Measurements from ENCODE around the gene SLC22A2. TPM values are rescaled to one million over a fixed set of nuclear protein-coding genes. Genes with fewer than 3 reads are reported as not detected.

SLC22A2 gene
- polyA plus RNA-seq, 1 donor (not counting 4 experiments of a cell fraction or from before 2014, with no cell fraction given), result not detected

- H3K9me1 ChIP-seq (ENCODE audit: control insufficient read depth, extremely low read depth, insufficient read depth, low read length), result no peaks in the 10 kb centered on the region
- no peak for FAIRE-seq
- H3K36me3 ChIP-seq (ENCODE audit: control insufficient read depth in 2 of 2, extremely low read depth in 1 of 2, insufficient read depth in 2 of 2, low read length in 2 of 2), result no peaks in the 10 kb centered on the region
- DNase-seq (ENCODE audit: low read depth, low spot score), result no peak
- dilution Hi-C loops (cut with MboI; ENCODE audit: extremely low pct_ligation_motif_present, low sequenced_read_pairs), result no loop called here
- H3K4me3 ChIP-seq (ENCODE audit: control insufficient read depth in 2 of 3, extremely low read depth in 1 of 3, insufficient read depth in 2 of 3, low read depth in 1 of 3, low read length in 3 of 3), result no peak overlapping the region
- no peaks in the 10 kb centered on the region for H4K20me1 ChIP-seq (ENCODE audit: control insufficient read depth, extremely low read depth, insufficient read depth, low read length)
- no peak overlapping the region for H3K4me2 ChIP-seq (ENCODE audit: control insufficient read depth, extremely low read depth, insufficient read depth, low read depth, low read length)
- no peaks in the 10 kb centered on the region for H3K79me2 ChIP-seq (ENCODE audit: control insufficient read depth, insufficient read depth, low read length)
- H3K4me1 ChIP-seq (ENCODE audit: control insufficient read depth, extremely low read depth, insufficient read depth, low read length), result no peaks in the 10 kb centered on the region
- TF ChIP-seq EZH2 (IDR thresholded peaks at IDR 0.05; ENCODE audit: low read length) (no peak), CTCF (optimal IDR thresholded peaks at IDR 0.05 in 1 of 3, IDR thresholded peaks at IDR 0.05 in 1 of 3, conservative IDR thresholded peaks at IDR 0.05 in 1 of 3; ENCODE audit: extremely low read depth in 1 of 3, insufficient read depth in 2 of 3, low read length in 3 of 3) (no peak)
- no peaks in the 10 kb centered on the region for H3K27me3 ChIP-seq (ENCODE audit: control insufficient read depth, extremely low read depth, insufficient read depth, low read length)
- H3K9me3 ChIP-seq (ENCODE audit: control insufficient read depth, low read depth, low read length), result no peaks in the 10 kb centered on the region
- H2AFZ ChIP-seq (ENCODE audit: control insufficient read depth, low read length), result no peak overlapping the region
- H3K27ac ChIP-seq (ENCODE audit: control insufficient read depth, insufficient read depth, low read length), result no peak overlapping the region
- no peak overlapping the region for H3K9ac ChIP-seq (ENCODE audit: control insufficient read depth, extremely low read depth, insufficient read depth, low read length)
Observed at GRCh38 chr6:160269771-160270170, 11.2 kb upstream of the SLC22A2 start.

GRCh38 chr6:160269023-160269521 lies 10.5 kb upstream of the SLC22A2 start:
- FAIRE-seq, result no peak
- Histone ChIP-seq H3K9ac (ENCODE audit: control insufficient read depth, extremely low read depth, insufficient read depth, low read length) (no peak overlapping the region), H3K4me3 (ENCODE audit: control insufficient read depth in 2 of 3, extremely low read depth in 1 of 3, insufficient read depth in 2 of 3, low read depth in 1 of 3, low read length in 3 of 3) (no peak overlapping the region), H3K36me3 (ENCODE audit: control insufficient read depth in 2 of 2, extremely low read depth in 1 of 2, insufficient read depth in 2 of 2, low read length in 2 of 2) (no peaks in the 10 kb centered on the region), H2AFZ (ENCODE audit: control insufficient read depth, low read length) (no peak overlapping the region), H3K27ac (ENCODE audit: control insufficient read depth, insufficient read depth, low read length) (no peak overlapping the region), H4K20me1 (ENCODE audit: control insufficient read depth, extremely low read depth, insufficient read depth, low read length) (no peaks in the 10 kb centered on the region), H3K9me1 (ENCODE audit: control insufficient read depth, extremely low read depth, insufficient read depth, low read length) (no peaks in the 10 kb centered on the region), H3K4me2 (ENCODE audit: control insufficient read depth, extremely low read depth, insufficient read depth, low read depth, low read length) (no peak overlapping the region), H3K4me1 (ENCODE audit: control insufficient read depth, extremely low read depth, insufficient read depth, low read length) (no peaks in the 10 kb centered on the region), H3K9me3 (ENCODE audit: control insufficient read depth, low read depth, low read length) (no peaks in the 10 kb centered on the region), H3K79me2 (ENCODE audit: control insufficient read depth, insufficient read depth, low read length) (no peaks in the 10 kb centered on the region), H3K27me3 (ENCODE audit: control insufficient read depth, extremely low read depth, insufficient read depth, low read length) (no peaks in the 10 kb centered on the region)
- no peak for DNase-seq (ENCODE audit: low read depth, low spot score)
- dilution Hi-C loops (cut with MboI; ENCODE audit: extremely low pct_ligation_motif_present, low sequenced_read_pairs), result no loop called here
- no peak for TF ChIP-seq EZH2 (IDR thresholded peaks at IDR 0.05; ENCODE audit: low read length)
- TF ChIP-seq CTCF (optimal IDR thresholded peaks at IDR 0.05 in 1 of 3, IDR thresholded peaks at IDR 0.05 in 1 of 3, conservative IDR thresholded peaks at IDR 0.05 in 1 of 3; ENCODE audit: extremely low read depth in 1 of 3, insufficient read depth in 2 of 3, low read length in 3 of 3), result no peak

All from keratinocyte (primary cell).